LHCN-M2 (cell line): Measurements from ENCODE around the gene TET1. TPM values are rescaled to one million over a fixed set of nuclear protein-coding genes. Genes with fewer than 3 reads are reported as not detected.
"Not testable (repeated sequence)": the region's sequence is repeated elsewhere in the genome, so short reads cannot be mapped to it uniquely, and the experiment has no call there.

Experiments used
- DNase-seq: peaks from one replicate; pipeline ENCODE4 v3.0.0-alpha.2; 2012; ENCODE audit warnings: low read depth
- total RNA-seq: library from RNA; depleted of rRNA; stranded (reverse); fragments of >200 nt; gene quantifications from 2 replicates; pipeline ENCODE4 v1.2.3, GENCODE V29; 2014

Gene TET1
- total RNA-seq, 1 experiment from 2014 or later: 3.2 TPM

DNA sequence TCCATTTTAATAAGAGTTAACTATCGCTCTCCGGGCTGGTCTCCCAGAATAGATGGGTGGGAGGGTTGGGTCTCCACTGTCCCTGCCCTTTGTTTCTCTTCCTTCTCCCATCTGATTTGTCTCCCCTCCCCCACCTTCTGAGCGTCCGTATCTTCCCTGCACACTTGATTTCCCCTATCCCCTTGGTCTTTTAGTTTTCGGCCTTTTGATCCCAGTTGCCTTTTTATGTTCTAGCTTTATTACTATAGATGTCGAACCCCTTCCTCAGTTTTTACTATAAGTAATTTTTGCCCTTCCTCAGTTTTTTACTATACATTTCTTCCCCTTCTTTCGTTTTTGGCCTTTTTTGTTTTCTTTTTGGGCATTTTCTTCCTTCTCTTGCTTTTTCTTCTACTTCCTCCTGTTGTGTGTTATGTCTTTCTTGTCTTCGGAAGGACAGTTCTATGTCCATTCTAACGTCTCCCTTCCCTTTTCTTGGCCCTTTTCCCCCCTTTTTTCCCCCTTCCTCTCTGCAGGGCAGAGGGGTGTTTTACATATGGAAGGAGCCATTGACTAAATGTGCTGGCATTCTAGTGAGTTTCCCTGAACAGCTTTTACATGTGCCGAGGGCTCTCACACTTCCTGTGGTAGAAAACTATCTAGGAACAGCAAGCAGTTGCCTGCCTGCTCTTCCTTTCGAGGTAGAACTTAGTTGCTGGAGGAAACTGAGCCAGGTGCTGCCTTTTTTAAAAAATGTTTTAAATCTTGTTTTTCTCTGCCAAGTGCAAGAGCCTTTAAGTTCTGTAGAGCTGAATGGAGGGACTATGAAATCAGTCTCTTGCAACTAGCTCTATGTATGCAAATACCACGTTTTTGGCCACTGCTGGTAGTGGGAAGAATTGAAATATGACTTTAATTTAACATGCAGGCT, 2.8 kb downstream of the TET1 start:
- no peak for DNase-seq

DNA sequence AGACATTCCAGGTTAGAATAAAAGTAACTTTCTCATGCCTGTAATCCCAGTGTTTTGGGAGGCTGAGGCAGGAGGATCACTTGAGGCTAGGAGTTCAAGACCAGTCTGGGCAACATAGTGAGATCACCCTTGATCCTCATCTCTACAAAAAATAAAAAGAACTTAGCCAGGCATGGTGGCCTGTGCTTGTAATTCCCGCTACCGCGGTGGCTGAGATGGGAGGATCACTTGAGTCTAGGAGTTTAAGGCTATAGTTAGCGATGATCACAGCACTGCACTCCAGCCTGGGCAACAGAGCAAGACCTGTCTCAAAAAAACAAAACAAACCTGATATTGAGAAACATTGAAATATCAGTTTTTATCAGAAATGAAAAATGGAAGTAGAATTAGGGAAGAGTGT, 4.6 kb downstream of the TET1 start:
- DNase-seq: no peak

GRCh38 chr10:68565658-68566057, 5.5 kb downstream of the TET1 start:
- no peak for DNase-seq

DNA sequence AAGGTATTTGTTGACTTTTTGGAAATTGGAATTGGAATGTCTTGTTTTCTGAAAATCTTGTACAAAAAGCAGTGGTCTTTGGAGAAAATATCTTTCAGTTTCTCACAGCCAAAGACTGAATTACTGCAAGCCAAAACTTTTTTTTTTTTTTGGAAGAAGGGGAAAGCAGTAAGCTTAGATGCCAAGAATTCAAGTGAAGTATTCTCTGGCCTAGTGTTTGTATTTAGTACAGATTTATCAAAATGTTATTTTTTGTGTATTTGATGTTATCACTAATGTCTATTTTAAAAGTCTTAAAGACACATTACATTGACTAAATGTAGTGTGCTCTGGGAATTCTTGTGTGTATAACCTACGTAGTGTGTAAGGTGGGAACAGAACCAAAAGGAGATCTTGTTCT, 6.2 kb downstream of the TET1 start:
- no peak for DNase-seq

DNA sequence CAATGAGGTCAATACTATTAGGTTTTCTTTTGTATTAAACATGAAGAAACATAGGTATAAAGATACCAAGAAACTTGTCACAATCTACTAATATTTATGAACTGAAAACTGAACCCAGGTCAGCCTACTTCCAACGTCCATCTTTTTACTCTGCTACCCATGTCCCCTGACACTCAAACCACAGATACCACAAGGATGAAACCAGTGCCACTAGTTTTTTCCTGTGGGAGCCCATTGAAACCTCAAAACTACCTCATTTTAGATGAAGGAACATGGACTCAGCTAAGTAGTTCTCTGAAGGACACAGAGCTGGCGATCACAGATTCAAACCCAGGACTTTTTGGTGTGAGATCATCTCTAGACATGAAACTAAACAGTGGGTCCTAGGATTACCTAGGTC, 6.8 kb downstream of the TET1 start:
- DNase-seq: peak; percentile 56

- DNase-seq: no peak
These were observed 12.0 kb downstream of the TET1 start for GRCh38 chr10:68572151-68572550.

GRCh38 chr10:68574051-68574450, 13.9 kb downstream of the TET1 start:
- no peak for DNase-seq

DNA sequence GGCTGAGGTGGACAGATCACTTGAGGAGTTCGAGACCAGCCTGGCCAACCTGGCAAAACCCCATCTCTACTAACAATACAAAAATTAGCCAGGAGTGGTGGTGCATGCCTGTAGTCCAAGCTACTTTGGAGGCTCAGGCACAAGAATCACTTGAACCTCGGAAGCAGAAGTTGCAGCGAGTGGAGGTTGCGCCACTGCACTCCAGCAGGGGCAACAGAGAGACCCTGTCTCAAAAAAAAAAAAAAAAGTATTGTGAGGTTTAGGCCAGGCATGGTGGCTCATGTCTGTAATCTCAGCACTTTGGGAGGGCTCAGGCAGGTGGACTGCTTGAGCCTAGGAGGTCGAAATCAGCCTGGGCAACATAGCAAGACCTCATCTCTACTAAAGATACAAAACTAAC, 16.0 kb downstream of the TET1 start:
- no peak for DNase-seq

- no peak for DNase-seq
These were observed 18.8 kb downstream of the TET1 start for GRCh38 chr10:68578974-68579373.

GRCh38 chr10:68584187-68584586, 24.1 kb downstream of the TET1 start:
- not testable (repeated sequence) for DNase-seq

- peak; percentile 77 for DNase-seq
These were observed 26.6 kb downstream of the TET1 start for GRCh38 chr10:68586606-68587305.

DNA sequence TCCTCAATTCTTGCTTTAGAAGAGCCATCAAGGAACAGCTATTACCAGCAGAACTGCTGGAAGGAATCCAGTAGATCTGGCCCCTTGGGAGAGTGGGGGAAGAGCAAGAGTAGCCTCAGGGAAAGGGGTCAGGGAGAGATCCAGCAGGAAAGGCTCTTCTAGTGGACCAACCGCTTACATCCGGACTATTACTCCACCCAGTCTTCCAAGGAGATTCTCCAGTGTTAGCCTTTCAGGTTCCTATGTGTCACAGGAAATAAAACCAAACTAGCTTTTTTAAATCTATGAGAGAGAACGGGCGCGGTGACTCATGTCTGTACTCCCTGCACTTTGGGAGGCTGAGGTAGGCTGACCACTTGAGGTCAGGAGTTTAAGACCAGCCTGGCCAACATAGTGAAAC, 34.3 kb downstream of the TET1 start:
- peak; percentile 86 for DNase-seq

DNA sequence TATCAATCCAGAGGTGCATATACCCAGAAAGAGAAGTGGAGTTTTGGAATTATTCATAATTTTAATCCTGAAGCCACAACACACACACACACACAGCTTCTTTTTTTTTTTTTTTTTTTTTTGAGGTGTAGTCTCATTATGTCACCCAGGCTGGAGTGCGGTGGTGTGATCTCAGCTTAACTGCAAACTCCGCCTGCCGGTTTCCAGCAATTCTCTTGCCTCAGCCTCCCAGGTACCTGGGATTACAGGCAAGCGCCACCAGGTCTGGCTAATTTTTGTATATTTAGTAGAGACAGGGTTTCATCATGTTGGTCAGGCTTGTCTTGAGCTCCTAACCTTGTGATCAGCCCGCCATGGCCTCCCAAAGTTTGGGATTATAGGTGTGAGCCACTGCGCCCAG, 35.4 kb downstream of the TET1 start:
- DNase-seq: no peak

DNA sequence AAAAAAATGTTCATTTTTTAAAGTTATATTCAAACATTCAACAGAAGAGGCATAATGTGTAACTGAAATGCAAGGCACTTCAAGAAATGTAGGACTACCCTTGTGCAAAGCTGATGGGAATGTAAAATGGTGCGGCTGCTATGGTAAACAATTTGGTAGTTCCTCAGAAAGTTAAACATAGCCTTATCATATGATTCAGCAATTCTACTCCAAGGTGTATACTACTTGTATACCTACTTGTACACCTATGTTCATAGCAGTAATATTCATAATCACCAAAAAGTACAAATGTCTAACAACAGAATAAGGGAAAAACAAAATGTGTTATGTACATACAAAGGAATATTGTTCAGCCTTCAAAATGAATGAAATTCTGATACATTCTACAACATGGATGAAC, 37.3 kb downstream of the TET1 start:
- DNase-seq: no peak

- DNase-seq: peak; percentile 71
These were observed 39.0 kb downstream of the TET1 start for GRCh38 chr10:68598978-68599770.

DNA sequence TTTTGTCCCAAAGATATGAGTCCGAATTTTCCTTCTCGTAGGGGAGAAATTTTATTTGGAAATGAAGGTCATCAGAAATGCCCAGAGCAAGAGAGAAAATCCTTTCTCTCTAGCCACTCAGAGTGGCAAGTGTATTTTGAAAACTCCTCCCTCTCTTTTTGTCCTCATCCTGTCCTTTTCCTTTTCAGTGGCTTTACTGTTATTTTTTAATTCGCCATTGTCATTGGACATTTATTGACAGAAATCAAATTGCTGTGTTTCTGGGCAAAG, 39.6 kb downstream of the TET1 start:
- no peak for DNase-seq

- DNase-seq: peak; percentile 96
These were observed 40.1 kb downstream of the TET1 start for GRCh38 chr10:68600041-68600778.

DNA sequence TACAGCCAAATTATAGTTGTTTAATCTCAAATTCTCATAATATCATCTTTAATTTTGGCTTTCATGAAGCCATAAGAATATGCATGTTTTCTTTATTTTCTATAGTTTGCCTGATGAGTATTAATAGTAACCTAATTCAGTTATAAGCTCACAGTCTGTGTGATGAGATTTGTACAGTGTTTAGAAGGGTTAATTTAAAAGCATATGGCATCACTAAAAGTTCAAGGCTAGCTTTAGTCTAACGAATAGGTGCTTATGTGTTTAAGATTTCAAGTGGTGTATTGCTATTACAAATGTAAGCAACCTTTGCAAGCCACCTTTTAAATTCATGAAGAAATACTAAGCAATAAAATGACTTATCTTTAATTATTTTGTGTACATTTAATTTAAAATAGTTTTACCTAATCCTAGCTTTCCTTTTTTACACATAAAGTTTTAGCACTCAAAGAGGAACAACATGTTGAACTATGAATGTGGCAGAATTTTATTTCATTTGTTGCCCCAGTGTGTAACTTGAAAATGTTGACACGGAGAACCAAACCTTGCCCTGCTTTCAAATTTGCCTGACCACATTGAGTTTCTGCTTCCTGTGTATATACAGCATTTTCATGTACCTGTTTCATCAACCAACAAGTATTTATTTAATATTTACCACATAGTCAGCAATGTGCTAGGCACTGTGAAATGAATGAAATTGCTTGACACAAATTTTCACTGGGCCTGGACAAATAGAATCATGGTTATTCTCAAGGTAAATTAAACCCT, 41.5 kb downstream of the TET1 start:
- no peak for DNase-seq

- DNase-seq: no peak
These were observed 42.3 kb downstream of the TET1 start for GRCh38 chr10:68602434-68602833.

- DNase-seq: no peak
These were observed 43.6 kb downstream of the TET1 start for GRCh38 chr10:68603766-68604165.

DNA sequence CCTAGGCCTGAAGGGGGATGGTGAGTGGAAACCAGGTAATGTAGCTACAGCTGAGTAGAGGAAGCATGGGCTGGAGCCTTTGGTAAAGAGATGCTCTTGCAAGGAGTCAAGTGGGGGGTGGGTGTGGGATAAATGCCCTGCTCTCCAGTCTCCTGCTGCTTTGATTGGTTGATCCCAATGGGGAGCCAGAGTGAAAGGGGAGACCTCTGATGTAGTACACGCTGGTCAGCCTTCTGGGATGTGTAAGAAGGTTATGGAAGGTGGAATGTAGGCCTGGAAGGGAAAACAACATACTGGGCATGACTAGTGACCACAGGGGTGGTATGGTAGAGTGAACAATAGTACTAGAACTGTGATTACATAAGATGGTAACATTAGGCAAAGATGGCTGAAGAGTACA, 44.3 kb downstream of the TET1 start:
- DNase-seq: no peak
